C4-2B (cell line): ENCODE results near the gene EHD1.

Experiments used
- ZFX ChIP-seq: fragments of 450-650 bp; IDR thresholded peaks from 2 replicates; pipeline ENCODE4 v1.6.1; 2017
- TF ChIP-seq, protein P1 (sequence below): fragments of 450-650 bp; conservative IDR thresholded peaks from 2 replicates; pipeline ENCODE4 v1.5.1; 2017; ENCODE audit warnings: mild to moderate bottlenecking

DNA sequence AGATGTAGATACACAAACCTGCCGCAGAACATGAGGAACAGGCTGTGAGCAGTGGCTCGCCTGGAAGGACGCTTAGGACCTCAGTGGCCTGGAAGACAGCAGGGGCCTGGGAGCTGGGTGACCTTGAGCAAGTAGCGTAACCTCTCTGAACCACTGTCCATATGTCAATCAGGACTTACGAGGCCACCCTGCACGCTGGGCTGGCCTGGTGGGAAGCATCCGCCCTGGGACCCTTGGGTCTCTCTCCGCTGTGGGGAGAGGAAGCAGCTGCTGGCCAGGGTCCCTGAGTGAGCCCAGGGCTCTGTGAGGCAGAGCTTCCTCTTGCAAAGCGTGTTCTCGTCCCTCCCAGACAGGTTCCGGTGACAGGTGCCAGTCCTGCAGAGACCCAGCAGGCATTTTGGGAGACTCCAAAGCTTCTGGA is 14.0 kb upstream of the EHD1 start:
- TF ChIP-seq, protein P1, sequence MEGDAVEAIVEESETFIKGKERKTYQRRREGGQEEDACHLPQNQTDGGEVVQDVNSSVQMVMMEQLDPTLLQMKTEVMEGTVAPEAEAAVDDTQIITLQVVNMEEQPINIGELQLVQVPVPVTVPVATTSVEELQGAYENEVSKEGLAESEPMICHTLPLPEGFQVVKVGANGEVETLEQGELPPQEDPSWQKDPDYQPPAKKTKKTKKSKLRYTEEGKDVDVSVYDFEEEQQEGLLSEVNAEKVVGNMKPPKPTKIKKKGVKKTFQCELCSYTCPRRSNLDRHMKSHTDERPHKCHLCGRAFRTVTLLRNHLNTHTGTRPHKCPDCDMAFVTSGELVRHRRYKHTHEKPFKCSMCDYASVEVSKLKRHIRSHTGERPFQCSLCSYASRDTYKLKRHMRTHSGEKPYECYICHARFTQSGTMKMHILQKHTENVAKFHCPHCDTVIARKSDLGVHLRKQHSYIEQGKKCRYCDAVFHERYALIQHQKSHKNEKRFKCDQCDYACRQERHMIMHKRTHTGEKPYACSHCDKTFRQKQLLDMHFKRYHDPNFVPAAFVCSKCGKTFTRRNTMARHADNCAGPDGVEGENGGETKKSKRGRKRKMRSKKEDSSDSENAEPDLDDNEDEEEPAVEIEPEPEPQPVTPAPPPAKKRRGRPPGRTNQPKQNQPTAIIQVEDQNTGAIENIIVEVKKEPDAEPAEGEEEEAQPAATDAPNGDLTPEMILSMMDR: no peak
- no peak for TF ChIP-seq ZFX
